GM10248 (cell line): ENCODE results near the gene FILIP1L.

Experiments used
- CTCF ChIA-PET: fragments of 300-600 bp; sonication (Branson Sonifier 250); formaldehyde crosslinking; extraction: SDS; loops from one replicate; lab custom pipeline; 2021; ENCODE audit warnings: antibody characterized with exemption; lab: Yijun Ruan, JAX
- POLR2A ChIA-PET: fragments of 350-650 bp; sonication (Branson Sonifier 250); formaldehyde crosslinking; extraction: SDS; loops from one replicate; lab custom pipeline; 2020; ENCODE audit warnings: antibody characterized with exemption; lab: Yijun Ruan, JAX
- DNase-seq: peaks from one replicate; pipeline ENCODE4 v3.0.0; 2012; ENCODE audit errors: extremely low spot score
- TF ChIP-seq, protein P1 (sequence below): IDR thresholded peaks from 2 replicates; pipeline ENCODE4 v1.5.1; 2012; ENCODE audit warnings: mild to moderate bottlenecking, low read depth; ENCODE audit errors: extremely low read depth, missing control alignments, control extremely low read depth

Gene FILIP1L

DNA sequence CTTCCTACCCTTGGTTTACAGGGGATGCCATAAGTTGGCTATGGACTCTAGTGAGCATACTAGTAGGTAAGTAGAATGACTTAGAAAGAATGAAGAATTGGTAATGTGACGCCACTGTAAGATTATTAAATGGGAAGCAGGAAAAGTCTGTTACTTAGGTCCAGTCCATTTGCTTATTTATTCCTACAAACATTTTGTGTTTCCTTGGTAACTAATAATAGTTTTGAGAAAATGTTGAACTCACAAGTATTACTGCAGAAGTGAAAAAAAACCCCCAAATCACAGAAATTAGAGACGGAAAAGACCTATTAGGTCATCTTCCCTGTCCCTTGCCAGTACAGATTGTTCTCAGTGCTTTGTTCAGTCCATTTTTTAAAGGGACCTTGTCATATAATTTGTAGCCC, 233.2 kb downstream of the FILIP1L start:
- TF ChIP-seq, protein P1, sequence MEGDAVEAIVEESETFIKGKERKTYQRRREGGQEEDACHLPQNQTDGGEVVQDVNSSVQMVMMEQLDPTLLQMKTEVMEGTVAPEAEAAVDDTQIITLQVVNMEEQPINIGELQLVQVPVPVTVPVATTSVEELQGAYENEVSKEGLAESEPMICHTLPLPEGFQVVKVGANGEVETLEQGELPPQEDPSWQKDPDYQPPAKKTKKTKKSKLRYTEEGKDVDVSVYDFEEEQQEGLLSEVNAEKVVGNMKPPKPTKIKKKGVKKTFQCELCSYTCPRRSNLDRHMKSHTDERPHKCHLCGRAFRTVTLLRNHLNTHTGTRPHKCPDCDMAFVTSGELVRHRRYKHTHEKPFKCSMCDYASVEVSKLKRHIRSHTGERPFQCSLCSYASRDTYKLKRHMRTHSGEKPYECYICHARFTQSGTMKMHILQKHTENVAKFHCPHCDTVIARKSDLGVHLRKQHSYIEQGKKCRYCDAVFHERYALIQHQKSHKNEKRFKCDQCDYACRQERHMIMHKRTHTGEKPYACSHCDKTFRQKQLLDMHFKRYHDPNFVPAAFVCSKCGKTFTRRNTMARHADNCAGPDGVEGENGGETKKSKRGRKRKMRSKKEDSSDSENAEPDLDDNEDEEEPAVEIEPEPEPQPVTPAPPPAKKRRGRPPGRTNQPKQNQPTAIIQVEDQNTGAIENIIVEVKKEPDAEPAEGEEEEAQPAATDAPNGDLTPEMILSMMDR = no peak
- no peak for DNase-seq
- CTCF ChIA-PET = no interaction called here
- POLR2A ChIA-PET = no interaction called here

DNA sequence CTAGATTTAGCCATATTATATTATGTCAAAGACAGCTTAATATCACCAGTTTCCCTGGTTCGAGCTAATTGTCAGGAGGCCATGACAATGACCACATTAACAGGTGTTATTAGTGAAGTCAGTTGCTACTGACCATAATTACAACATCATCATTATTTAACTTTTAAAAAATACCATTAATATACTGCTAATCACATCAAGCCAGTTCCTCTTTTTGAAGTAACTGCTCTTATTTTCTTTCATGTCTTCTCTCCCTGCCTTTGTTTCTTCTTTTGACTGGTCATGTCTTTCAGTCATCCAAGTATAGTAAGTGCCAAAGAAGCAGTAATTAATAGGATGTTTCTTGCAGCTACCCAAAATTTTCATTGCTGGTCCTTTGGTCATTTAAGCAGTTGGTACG, 235.0 kb downstream of the FILIP1L start:
- TF ChIP-seq, protein P1 = no peak
- ChIA-PET POLR2A (no interaction called here), CTCF (interaction anchor here (0.8 to 1.8 kb wide), 6 partner anchors 10 to 33 kb away, joined by 3 to 11 read pairs (median 5); no protein-coding TSS in a partner anchor)
- no peak for DNase-seq

DNA sequence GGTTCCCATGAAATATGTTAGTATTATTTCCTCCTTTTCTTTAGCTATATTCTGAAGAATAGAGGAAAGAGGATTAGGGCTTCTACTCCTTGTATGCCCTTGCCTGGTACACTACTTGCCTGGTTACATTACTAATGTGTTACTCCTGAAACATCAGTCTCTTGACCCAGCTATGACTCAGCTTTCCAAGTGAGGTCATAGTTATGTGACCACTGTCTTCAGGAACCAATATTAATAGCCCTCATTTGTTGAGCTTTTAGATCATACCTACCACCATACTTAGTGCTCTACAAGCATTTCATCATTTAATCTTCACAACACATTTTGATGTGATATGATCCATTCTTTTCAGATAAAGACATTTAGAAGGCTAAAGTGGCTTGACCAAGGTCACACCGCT, 236.3 kb downstream of the FILIP1L start:
- CTCF ChIA-PET = interaction anchor here (1.0 to 1.6 kb wide), 4 partner anchors 9 to 223 kb away, joined by 3 to 5 read pairs (median 4); no protein-coding TSS in a partner anchor
- POLR2A ChIA-PET = no interaction called here
- TF ChIP-seq, protein P1 = no peak
- DNase-seq = peak; percentile 31

DNA sequence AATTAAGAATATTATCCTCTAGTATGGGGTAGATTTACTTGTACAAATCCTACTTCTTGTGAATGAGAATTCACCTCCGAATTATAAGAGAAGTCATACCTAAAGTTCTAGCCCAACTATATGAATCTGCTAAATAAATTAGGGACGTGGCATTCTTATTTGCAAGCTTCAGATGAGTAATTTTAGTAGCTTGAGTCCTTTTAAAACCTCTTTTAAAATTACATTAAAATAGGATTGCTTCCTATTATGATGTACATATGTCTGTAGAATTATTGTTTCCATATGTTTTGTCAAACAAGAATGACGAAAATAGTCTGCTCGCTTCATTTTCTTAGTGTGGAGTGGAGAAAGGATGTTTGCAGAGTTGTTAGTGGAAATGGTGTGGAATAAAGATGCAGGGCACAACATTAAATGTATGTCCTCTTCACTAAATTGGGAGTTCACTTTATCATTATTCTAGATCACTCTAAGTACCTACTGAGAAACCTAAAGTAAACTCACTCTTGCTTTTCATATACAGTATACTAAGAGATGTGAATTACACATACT, 237.2 kb downstream of the FILIP1L start:
- TF ChIP-seq, protein P1 = no peak
- CTCF ChIA-PET = interaction anchor here (1.0 to 1.6 kb wide), 4 partner anchors 8 to 224 kb away, joined by 3 to 5 read pairs (median 4); no protein-coding TSS in a partner anchor
- DNase-seq = no peak
- POLR2A ChIA-PET = no interaction called here

DNA sequence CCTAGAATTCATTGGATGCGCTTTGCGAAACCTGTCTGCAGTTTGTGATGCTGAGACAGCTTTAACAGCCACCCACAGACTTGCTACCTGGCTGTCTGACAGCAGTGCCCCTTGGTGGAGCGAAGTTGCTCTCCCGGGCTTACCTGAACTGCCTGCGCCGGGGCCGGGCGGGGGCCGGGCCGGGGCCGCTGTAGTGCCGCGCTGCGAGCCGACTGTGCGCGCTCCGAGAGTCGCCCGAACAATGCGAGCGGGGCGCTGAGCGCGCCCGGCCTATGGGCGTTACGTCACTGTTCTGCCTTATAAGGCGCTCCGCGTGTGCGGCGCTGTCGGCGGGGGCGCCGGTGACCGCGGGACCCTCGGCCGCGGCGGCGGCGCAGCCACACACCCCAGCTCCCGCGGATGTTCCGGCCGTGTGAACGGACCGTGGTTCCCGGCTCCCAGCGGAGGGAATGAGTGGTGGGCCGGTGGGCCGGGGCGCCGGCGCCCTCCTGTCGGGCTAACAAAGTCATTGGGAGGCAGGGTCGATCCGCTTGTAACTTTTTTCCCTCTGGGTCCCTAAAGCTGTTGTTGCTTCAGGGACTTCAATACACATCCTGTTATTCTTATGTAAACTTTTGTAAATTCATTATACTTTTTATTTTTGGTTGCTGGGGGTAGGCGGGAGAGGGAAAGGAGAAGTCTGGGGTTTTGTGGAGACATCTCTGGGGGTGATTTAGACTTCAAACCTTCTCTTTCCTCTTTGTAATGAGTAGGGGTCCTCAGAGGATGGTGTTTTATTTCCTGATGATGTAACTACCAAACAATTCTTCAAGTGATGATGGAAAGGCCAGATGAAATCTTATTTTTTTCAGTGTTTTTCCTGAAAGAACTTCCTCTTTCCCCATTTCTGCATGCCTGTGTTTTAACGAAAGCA, 238.1 kb downstream of the FILIP1L start:
- peak; percentile 81 for DNase-seq
- CTCF ChIA-PET = interaction anchor here (0.7 to 1.9 kb wide), 6 partner anchors 9 to 378 kb away, joined by 3 to 6 read pairs (median 4); partner anchors contain the start of gene CMSS1
- POLR2A ChIA-PET = no interaction called here
- TF ChIP-seq, protein P1 = no peak

DNA sequence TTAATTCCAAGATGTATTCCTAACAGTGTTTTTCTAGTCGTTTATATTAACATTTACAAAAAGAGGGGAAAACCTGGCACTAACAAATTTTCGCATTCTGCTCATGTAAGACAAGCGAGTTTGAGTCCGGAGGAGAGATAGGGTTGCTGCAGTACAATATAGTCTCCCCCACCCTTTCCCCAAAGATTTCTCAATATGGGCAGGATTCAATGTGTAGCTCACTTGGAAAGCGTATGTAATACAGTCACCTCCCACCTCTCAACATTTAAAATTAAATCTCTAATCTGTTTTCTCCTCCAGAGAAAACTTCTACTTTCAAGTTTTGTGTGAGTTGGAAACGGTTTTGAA, 238.7 kb downstream of the FILIP1L start:
- TF ChIP-seq, protein P1 = no peak
- ChIA-PET CTCF (interaction anchor here (0.7 to 1.9 kb wide), 6 partner anchors 8 to 379 kb away, joined by 3 to 6 read pairs (median 4); partner anchors contain the start of gene CMSS1), POLR2A (no interaction called here)
- DNase-seq = no peak
